GM21717 (cell line): ENCODE data around the gene CAMSAP1.

ENCODE experiments used
- ATAC-seq: cut with Tn5 transposase; IDR thresholded peaks from one replicate; pipeline ENCODE4 v1.9.1; 2021; ENCODE audit warnings: mild to moderate bottlenecking, moderate library complexity; ENCODE audit not compliant: unreplicated experiment

The CAMSAP1 gene

GRCh38 chr9:135794361-135794885, 112.9 kb downstream of the CAMSAP1 start:
- ATAC-seq, result no peak

GRCh38 chr9:135794057-135794335, 113.3 kb downstream of the CAMSAP1 start:
- no peak for ATAC-seq

- ATAC-seq, result no peak
These were observed 113.9 kb downstream of the CAMSAP1 start for GRCh38 chr9:135793221-135794056.

GRCh38 chr9:135792268-135793128, 114.8 kb downstream of the CAMSAP1 start:
- no peak for ATAC-seq

DNA sequence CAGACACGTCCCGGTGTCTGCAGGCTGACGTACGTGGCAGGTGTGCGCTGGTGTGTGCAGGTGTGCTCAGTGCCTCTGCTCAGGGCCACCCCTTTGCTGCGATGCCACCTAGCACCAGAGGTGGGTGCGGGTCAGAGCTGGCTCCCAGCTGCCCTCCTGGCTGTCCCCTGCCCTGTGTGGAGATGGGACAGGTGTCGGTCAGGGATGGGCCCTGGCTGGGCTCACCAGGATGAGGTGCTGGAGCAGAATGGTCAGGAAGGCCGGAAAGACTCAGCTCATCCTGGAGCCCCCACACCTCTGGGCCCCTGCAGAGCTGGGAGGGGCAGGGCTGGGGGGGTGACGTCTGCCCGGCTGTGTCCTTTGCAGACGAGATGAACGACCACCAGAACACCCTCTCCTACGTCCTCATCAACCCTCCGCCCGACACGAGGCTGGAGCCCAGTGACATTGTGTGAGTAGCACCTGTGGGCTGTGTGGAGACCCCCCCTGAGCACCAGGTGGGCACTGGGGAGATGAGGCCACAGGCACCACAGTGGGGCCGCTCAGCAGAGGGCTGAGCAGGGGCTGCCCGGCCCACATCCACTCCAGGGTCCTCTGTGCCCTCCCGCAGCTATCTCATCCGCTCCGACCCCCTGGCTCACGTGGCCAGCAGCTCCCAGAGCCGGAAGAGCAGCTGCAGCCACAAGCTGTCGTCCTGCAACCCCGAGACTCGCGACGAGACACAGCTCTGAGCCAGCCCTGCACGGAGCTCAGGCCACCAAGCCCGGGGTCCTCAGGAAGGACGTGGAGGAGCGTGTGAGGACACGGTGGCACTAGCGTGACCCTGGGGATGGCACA, 115.7 kb downstream of the CAMSAP1 start:
- ATAC-seq, result no peak

DNA sequence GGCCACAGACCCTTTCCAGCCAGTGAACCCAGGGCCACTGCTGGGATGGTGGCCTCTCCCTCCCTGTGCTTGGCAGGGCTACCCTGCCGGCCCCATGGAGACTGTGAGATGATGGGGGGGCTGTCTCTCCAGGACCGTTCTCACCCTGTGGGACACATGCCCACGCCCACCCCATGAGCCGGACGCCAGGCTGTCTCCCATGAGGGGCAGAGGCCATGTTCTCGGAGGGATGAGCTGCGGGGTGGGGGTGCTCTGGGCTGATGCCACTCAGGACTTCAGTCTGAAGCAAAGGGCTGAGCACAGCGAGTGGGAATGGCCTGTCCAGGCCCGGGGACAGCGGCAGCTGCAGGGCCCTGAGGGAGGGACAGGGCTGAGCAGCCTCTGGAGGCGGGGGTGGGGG, 116.5 kb downstream of the CAMSAP1 start:
- no peak for ATAC-seq

DNA sequence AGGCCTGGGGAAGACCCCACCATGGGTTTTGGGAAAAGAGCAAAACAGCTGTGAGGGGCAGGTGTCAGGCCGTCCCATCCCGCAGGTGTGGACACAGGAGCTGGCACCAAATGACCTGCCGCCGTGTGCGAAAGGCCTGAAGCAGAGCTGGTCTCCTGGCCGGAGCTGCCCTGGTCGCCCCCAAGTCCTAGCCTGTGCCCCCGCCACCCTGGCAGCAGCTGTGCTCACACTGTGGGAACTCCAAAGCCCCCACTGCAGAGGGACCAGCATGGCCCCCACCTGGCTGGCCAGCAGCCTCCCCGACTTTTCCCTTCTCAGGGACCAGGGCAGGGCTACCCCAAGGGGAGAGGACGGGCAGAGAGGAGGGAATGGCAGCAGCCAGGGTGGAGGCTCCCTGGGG, 117.0 kb downstream of the CAMSAP1 start:
- no peak for ATAC-seq

DNA sequence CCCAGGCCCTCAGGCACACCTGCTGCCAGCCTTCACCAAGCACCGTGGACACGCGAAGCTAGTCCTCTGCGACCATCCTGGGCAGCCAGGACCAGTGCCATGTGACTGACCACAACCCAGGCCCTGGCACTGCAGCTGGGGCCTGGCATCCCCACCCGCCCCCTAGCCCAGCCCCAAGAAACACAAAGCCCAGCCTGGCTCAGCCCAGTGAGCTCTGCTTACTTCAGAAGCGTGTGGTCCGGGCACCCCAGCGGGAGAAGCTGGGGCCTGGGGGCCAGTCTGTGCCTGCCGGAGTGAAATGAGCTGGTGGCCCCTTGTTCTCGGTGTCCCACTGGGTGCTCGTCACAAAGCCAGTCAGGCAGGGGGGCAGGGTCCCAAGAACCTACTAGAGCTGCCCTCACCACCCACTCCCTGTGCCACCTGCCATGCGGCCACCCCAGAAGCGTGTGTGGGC, 117.5 kb downstream of the CAMSAP1 start:
- ATAC-seq, result no peak

DNA sequence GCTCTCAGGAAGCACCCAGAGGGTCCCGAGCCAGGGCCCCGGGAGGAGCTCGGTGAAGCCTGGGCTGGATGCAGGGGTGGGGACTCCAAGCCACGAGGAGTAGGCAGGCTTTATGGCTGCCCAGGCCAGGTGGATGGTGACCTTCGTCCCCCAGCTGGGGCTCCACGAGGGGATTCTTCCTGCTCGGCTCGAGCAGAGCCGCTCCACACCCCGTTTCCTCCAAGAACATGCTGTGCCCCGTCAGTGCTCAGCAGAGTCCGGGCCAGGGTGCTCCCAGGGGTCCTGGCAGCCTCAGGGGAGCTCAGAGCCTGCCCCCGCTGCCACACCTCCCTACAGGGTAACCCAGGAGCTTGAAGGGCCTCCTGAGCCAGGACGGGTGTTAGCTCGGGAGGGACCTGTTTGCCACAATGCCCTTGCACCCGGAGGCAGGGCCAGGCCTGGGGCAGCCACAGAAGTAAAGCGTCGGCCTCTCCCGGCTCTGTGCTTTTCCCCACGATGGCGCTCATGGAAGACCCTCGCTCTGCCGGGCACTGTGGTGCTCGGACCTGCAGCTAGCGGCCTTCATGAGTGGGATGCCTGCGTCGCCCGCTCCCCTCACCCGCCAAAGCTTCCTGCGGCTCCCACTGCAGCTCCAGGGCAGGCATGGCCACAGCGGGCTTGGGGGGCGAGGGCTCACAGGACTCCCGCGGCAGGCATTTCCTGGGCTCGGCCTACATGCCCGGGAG, 118.6 kb downstream of the CAMSAP1 start:
- ATAC-seq, result no peak

GRCh38 chr9:135787776-135788575, 119.4 kb downstream of the CAMSAP1 start:
- no peak for ATAC-seq

GRCh38 chr9:135787317-135787716, 120.0 kb downstream of the CAMSAP1 start:
- no peak for ATAC-seq

DNA sequence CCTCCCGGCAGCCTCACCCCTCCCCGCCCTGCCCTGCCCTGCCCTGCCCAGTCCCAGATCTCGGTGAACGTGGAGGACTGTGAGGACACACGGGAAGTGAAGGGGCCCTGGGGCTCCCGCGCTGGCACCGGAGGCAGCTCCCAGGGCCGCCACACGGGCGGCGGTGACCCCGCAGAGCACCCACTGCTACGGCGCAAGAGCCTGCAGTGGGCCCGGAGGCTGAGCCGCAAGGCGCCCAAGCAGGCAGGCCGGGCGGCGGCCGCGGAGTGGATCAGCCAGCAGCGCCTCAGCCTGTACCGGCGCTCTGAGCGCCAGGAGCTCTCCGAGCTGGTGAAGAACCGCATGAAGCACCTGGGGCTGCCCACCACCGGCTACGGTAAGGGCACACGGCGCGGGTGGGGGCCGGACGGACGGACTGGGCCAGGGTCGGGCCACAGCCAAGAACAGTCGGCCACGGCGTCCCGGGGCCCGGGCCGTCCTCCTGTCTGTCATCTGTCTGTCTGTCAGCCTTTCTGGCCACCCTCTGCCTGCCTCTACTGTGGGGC, 121.1 kb downstream of the CAMSAP1 start:
- no peak for ATAC-seq

GRCh38 chr9:135785013-135785575, 122.3 kb downstream of the CAMSAP1 start:
- ATAC-seq, result no peak

DNA sequence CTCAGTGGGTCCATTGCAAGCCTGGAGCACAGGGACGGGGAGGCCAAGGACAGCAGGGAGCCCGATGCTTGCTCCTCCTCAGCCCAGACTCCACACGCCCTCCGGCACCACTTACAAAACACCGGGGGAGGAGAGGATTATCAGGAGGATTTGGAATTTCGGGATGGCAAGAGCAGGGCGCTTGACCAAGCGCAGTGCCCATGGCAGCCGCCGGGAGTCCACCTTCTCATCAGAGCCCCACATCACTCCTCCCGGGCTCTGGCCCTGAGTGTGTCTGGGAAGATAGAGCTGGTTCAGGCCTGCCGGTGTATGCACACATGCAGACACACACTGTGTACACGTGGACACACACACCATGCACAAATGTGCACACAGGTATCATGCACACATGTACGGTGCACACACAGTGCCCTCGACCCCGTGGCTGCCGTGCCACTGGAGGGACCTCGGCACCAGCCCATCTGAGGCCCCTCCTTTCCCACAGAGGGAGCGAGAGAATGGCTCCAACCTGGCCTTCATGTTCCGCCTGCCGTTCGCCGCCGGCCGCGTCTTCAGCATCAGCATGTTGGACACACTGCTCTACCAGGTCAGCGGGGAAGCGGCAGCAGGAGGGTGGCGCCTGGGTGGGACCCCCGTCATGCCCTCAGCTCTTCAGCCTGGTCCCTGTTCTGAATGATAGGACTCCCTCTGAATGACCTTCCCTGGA, 123.7 kb downstream of the CAMSAP1 start:
- ATAC-seq, result no peak

DNA sequence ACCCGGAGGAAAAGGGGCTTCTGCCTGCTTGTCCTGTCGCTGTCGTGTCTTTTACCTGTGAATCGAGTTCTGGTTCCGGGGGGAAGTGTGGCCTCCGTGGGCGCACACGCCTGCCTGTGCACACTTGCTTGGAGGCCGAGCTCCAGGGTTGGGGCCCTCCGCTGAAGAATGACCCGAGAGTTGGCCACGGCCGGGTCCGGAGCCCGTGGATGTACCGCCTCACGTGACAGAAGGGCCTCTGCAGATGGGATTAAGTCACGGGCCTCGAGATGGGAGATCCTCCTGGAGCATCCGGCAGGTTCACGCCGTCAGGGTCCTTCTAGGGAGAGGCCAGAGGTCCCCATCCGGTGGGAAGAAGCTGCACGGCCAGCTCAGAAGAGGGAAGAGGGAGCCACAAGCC, 124.4 kb downstream of the CAMSAP1 start:
- no peak for ATAC-seq

GRCh38 chr9:135780626-135781025, 126.7 kb downstream of the CAMSAP1 start:
- no peak for ATAC-seq

DNA sequence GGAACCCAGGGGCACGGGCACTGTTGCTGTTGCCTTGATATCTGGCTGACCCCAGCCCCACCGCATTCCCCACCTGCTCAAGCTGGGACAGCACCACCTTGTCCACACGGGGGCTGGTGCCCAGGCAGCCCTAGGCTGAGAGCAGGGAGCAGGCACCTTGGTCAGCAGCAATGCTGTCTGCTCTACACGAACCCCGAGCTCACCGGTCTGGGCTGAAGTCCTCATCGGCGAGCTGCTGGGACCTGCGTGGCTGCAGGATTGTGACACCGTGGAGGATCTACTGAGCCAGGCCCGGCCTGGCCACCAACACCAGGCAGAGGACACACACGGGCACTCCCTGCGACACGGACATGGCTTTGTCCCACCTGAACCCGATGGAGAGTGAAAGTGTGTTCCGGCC, 127.3 kb downstream of the CAMSAP1 start:
- no peak for ATAC-seq

GRCh38 chr9:135779571-135779970, 127.8 kb downstream of the CAMSAP1 start:
- ATAC-seq, result no peak
